Activated naive CD4-positive, alpha-beta T cell treated with anti-CD3 and anti-CD28 coated beads, Interleukin-2, amount 10 ng/mL, durations not matched to agents 7 days and 5 days (primary cell): ENCODE results near the gene AMPD3.
A peak's percentile ranks its signal among the peaks of the same experiment; 100 is the strongest.

ENCODE experiments used
- CTCF ChIA-PET: fragments of 350-600 bp; sonication (Branson Sonifier 250); formaldehyde crosslinking; loops from one replicate; lab custom pipeline; 2021; ENCODE audit warnings: antibody characterized with exemption; lab: Charles Lee
- DNase-seq: peaks from one replicate; pipeline ENCODE4 v3.0.0-alpha.2; 2020
- H3K27ac Mint-ChIP-seq: one replicate; pipeline ENCODE4 v1.8.0; 2021; ENCODE audit warnings: mild to moderate bottlenecking, moderate library complexity, mixed read lengths
- H3K27me3 Mint-ChIP-seq: one replicate; pipeline ENCODE4 v1.8.0; 2021; ENCODE audit warnings: mild to moderate bottlenecking, mixed read lengths
- H3K36me3 Mint-ChIP-seq: one replicate; pipeline ENCODE4 v1.8.0; 2021; ENCODE audit warnings: mixed read lengths
- H3K4me1 Mint-ChIP-seq: one replicate; pipeline ENCODE4 v1.8.0; 2021; ENCODE audit warnings: mixed read lengths
- H3K4me3 Mint-ChIP-seq: one replicate; pipeline ENCODE4 v1.8.0; 2021; ENCODE audit warnings: mild to moderate bottlenecking, moderate library complexity, mixed read lengths
- H3K9me3 Mint-ChIP-seq: one replicate; pipeline ENCODE4 v1.8.0; 2021; ENCODE audit warnings: mixed read lengths

The AMPD3 gene

GRCh38 chr11:10457901-10458300 lies 2.8 kb downstream of the AMPD3 start:
- H3K9me3 Mint-ChIP-seq = no peaks in the 10 kb centered on the region
- CTCF ChIA-PET = interaction anchor here (7.2 kb wide), 1 partner anchor 43 kb away, joined by 44 read pairs; no protein-coding TSS in a partner anchor
- peaks cover 4% of the 10 kb centered on the region for H3K27me3 Mint-ChIP-seq
- peak overlapping the region; percentile 95 for H3K27ac Mint-ChIP-seq
- peak overlapping the region; percentile 91 for H3K4me3 Mint-ChIP-seq
- H3K36me3 Mint-ChIP-seq = peaks cover 29% of the 10 kb centered on the region
- DNase-seq = no peak
- peaks cover 65% of the 10 kb centered on the region for H3K4me1 Mint-ChIP-seq

GRCh38 chr11:10459029-10459970 lies 4.2 kb downstream of the AMPD3 start:
- peak; percentile 76 for DNase-seq
- no peaks in the 10 kb centered on the region for H3K9me3 Mint-ChIP-seq
- peaks cover 63% of the 10 kb centered on the region for H3K4me1 Mint-ChIP-seq
- H3K36me3 Mint-ChIP-seq = peaks cover 40% of the 10 kb centered on the region
- peak overlapping the region; percentile 96 for H3K27ac Mint-ChIP-seq
- peak overlapping the region; percentile 71 for H3K4me3 Mint-ChIP-seq
- CTCF ChIA-PET = interaction anchor here (0.9 to 7.2 kb wide), 9 partner anchors 8 to 83 kb away, joined by 3 to 44 read pairs (median 4); partner anchors contain the start of gene RNF141
- H3K27me3 Mint-ChIP-seq = no peaks in the 10 kb centered on the region

GRCh38 chr11:10460611-10461275 lies 5.7 kb downstream of the AMPD3 start:
- Mint-ChIP-seq H3K4me1 (peaks cover 48% of the 10 kb centered on the region), H3K27me3 (no peaks in the 10 kb centered on the region), H3K27ac (peak overlapping the region; percentile 2), H3K4me3 (no peak overlapping the region), H3K36me3 (peaks cover 52% of the 10 kb centered on the region), H3K9me3 (no peaks in the 10 kb centered on the region)
- CTCF ChIA-PET = interaction anchor here (0.6 to 7.2 kb wide), 4 partner anchors 19 to 286 kb away, joined by 3 to 44 read pairs (median 3); no protein-coding TSS in a partner anchor
- DNase-seq = no peak

- Mint-ChIP-seq H3K27me3 (no peaks in the 10 kb centered on the region), H3K9me3 (no peaks in the 10 kb centered on the region), H3K4me3 (no peak overlapping the region), H3K4me1 (peaks cover 43% of the 10 kb centered on the region), H3K36me3 (peaks cover 56% of the 10 kb centered on the region), H3K27ac (no peak overlapping the region)
- no peak for DNase-seq
- CTCF ChIA-PET = interaction anchor here (0.6 to 7.2 kb wide), 7 partner anchors 15 to 462 kb away, joined by 3 to 44 read pairs (median 3); partner anchors contain the start of gene RNF141
Measured at GRCh38 chr11:10461276-10461790, 6.3 kb downstream of the AMPD3 start.

- no peaks in the 10 kb centered on the region for H3K27me3 Mint-ChIP-seq
- peaks cover 6% of the 10 kb centered on the region for H3K9me3 Mint-ChIP-seq
- H3K36me3 Mint-ChIP-seq = peaks cover 63% of the 10 kb centered on the region
- peaks cover 30% of the 10 kb centered on the region for H3K4me1 Mint-ChIP-seq
- CTCF ChIA-PET = no interaction called here
- H3K27ac Mint-ChIP-seq = no peak overlapping the region
- no peak overlapping the region for H3K4me3 Mint-ChIP-seq
- no peak for DNase-seq
Measured at GRCh38 chr11:10462746-10463300, 7.8 kb downstream of the AMPD3 start.

GRCh38 chr11:10473371-10473770 lies 18.3 kb downstream of the AMPD3 start:
- H3K4me1 Mint-ChIP-seq = peaks cover 6% of the 10 kb centered on the region
- H3K27ac Mint-ChIP-seq = no peak overlapping the region
- peaks cover 9% of the 10 kb centered on the region for H3K9me3 Mint-ChIP-seq
- CTCF ChIA-PET = interaction anchor here (0.7 to 1.4 kb wide), 2 partner anchors 18 to 181 kb away, joined by 3 to 4 read pairs; partner anchors contain the start of gene AMPD3
- H3K4me3 Mint-ChIP-seq = no peak overlapping the region
- no peaks in the 10 kb centered on the region for H3K27me3 Mint-ChIP-seq
- peaks cover 37% of the 10 kb centered on the region for H3K36me3 Mint-ChIP-seq
- no peak for DNase-seq

GRCh38 chr11:10474551-10474950 lies 19.5 kb downstream of the AMPD3 start:
- CTCF ChIA-PET = no interaction called here
- Mint-ChIP-seq H3K4me3 (no peak overlapping the region), H3K27ac (no peak overlapping the region), H3K36me3 (peaks cover 35% of the 10 kb centered on the region), H3K4me1 (peaks cover 6% of the 10 kb centered on the region), H3K9me3 (peaks cover 4% of the 10 kb centered on the region), H3K27me3 (no peaks in the 10 kb centered on the region)
- DNase-seq = no peak

- H3K4me1 Mint-ChIP-seq = peaks cover 6% of the 10 kb centered on the region
- H3K36me3 Mint-ChIP-seq = peaks cover 40% of the 10 kb centered on the region
- CTCF ChIA-PET = interaction anchor here (1.0 kb wide), 1 partner anchor 15 kb away, joined by 3 read pairs; no protein-coding TSS in a partner anchor
- no peaks in the 10 kb centered on the region for H3K27me3 Mint-ChIP-seq
- no peak for DNase-seq
- H3K27ac Mint-ChIP-seq = peak overlapping the region; percentile 55
- no peak overlapping the region for H3K4me3 Mint-ChIP-seq
- no peaks in the 10 kb centered on the region for H3K9me3 Mint-ChIP-seq
Measured at GRCh38 chr11:10476342-10476741, 21.3 kb downstream of the AMPD3 start.

- H3K9me3 Mint-ChIP-seq = no peaks in the 10 kb centered on the region
- H3K27me3 Mint-ChIP-seq = no peaks in the 10 kb centered on the region
- no peak for DNase-seq
- H3K36me3 Mint-ChIP-seq = peaks cover 40% of the 10 kb centered on the region
- H3K27ac Mint-ChIP-seq = peak overlapping the region; percentile 55
- no peak overlapping the region for H3K4me3 Mint-ChIP-seq
- CTCF ChIA-PET = interaction anchor here (1.0 kb wide), 1 partner anchor 15 kb away, joined by 3 read pairs; no protein-coding TSS in a partner anchor
- peaks cover 6% of the 10 kb centered on the region for H3K4me1 Mint-ChIP-seq
Measured at GRCh38 chr11:10476927-10477689, 22.0 kb downstream of the AMPD3 start.

GRCh38 chr11:10477690-10478046 lies 22.6 kb downstream of the AMPD3 start:
- no peak for DNase-seq
- Mint-ChIP-seq H3K27me3 (no peaks in the 10 kb centered on the region), H3K27ac (no peak overlapping the region), H3K9me3 (no peaks in the 10 kb centered on the region), H3K4me1 (peaks cover 6% of the 10 kb centered on the region), H3K36me3 (peaks cover 41% of the 10 kb centered on the region), H3K4me3 (no peak overlapping the region)
- CTCF ChIA-PET = no interaction called here

- DNase-seq = no peak
- no peaks in the 10 kb centered on the region for H3K27me3 Mint-ChIP-seq
- peaks cover 45% of the 10 kb centered on the region for H3K36me3 Mint-ChIP-seq
- H3K27ac Mint-ChIP-seq = no peak overlapping the region
- H3K4me3 Mint-ChIP-seq = no peak overlapping the region
- H3K4me1 Mint-ChIP-seq = peaks cover 6% of the 10 kb centered on the region
- H3K9me3 Mint-ChIP-seq = no peaks in the 10 kb centered on the region
- CTCF ChIA-PET = no interaction called here
Measured at GRCh38 chr11:10478066-10478465, 23.0 kb downstream of the AMPD3 start.

GRCh38 chr11:10478574-10479550 lies 23.8 kb downstream of the AMPD3 start:
- DNase-seq = no peak
- no peaks in the 10 kb centered on the region for H3K9me3 Mint-ChIP-seq
- H3K27ac Mint-ChIP-seq = no peak overlapping the region
- peaks cover 43% of the 10 kb centered on the region for H3K36me3 Mint-ChIP-seq
- no peak overlapping the region for H3K4me3 Mint-ChIP-seq
- H3K27me3 Mint-ChIP-seq = no peaks in the 10 kb centered on the region
- CTCF ChIA-PET = interaction anchor here (0.6 to 1.8 kb wide), 2 partner anchors 10 to 17 kb away, joined by 4 to 5 read pairs; no protein-coding TSS in a partner anchor
- H3K4me1 Mint-ChIP-seq = peaks cover 6% of the 10 kb centered on the region
